GM18909 (cell line): ENCODE data around the gene AKAP5.

Experiments
- ATAC-seq: cut with Tn5 transposase; IDR thresholded peaks from one replicate; pipeline ENCODE4 v1.9.1; 2021; ENCODE audit warnings: mild to moderate bottlenecking; ENCODE audit not compliant: unreplicated experiment, poor library complexity

Gene AKAP5

GRCh38 chr14:64465191-64465822 is at the start of gene AKAP5:
TSS of gene AKAP5 (plus strand) at chr14:64465499. CDS start at chr14:64468395, 2,896 bp downstream.
- peak; percentile 64 for ATAC-seq

- no peak for ATAC-seq
Measured at GRCh38 chr14:64416348-64416932, 48.9 kb upstream of the AKAP5 start.

GRCh38 chr14:64417055-64417770 is 48.1 kb upstream of the AKAP5 start:
- ATAC-seq: no peak

GRCh38 chr14:64417771-64418125 is 47.6 kb upstream of the AKAP5 start:
- no peak for ATAC-seq

- no peak for ATAC-seq
Measured at GRCh38 chr14:64419003-64419402, 46.3 kb upstream of the AKAP5 start.

- ATAC-seq: no peak
Measured at GRCh38 chr14:64421166-64421565, 44.1 kb upstream of the AKAP5 start.

- ATAC-seq: no peak
Measured at GRCh38 chr14:64422005-64422404, 43.3 kb upstream of the AKAP5 start.

- no peak for ATAC-seq
Measured at GRCh38 chr14:64422756-64423155, 42.5 kb upstream of the AKAP5 start.

- no peak for ATAC-seq
Measured at GRCh38 chr14:64423987-64424386, 41.3 kb upstream of the AKAP5 start.

- no peak for ATAC-seq
Measured at GRCh38 chr14:64434528-64434927, 30.8 kb upstream of the AKAP5 start.

- no peak for ATAC-seq
Measured at GRCh38 chr14:64438181-64438841, 27.0 kb upstream of the AKAP5 start.

- ATAC-seq: no peak
Measured at GRCh38 chr14:64439141-64439540, 26.2 kb upstream of the AKAP5 start.

GRCh38 chr14:64440494-64440893 is 24.8 kb upstream of the AKAP5 start:
- no peak for ATAC-seq

GRCh38 chr14:64442300-64442988 is 22.9 kb upstream of the AKAP5 start:
- no peak for ATAC-seq

- ATAC-seq: no peak
Measured at GRCh38 chr14:64444140-64444539, 21.2 kb upstream of the AKAP5 start.

GRCh38 chr14:64444984-64445845 is 20.1 kb upstream of the AKAP5 start:
- ATAC-seq: peak; percentile 98

GRCh38 chr14:64447876-64448670 is 17.2 kb upstream of the AKAP5 start:
- no peak for ATAC-seq

- ATAC-seq: no peak
Measured at GRCh38 chr14:64450255-64450654, 15.0 kb upstream of the AKAP5 start.

GRCh38 chr14:64454671-64455070 is 10.6 kb upstream of the AKAP5 start:
- no peak for ATAC-seq
